Measurements from ENCODE around the gene NUBP2.
A peak's percentile ranks its signal among the peaks of the same experiment; 100 is the strongest.

NUBP2 gene

GRCh38 chr16:1800701-1801100, 17.9 kb downstream of the NUBP2 start:
- no peak for TF ChIP-seq CTCF (IDR thresholded peaks at IDR 0.05; ENCODE audit: insufficient read depth, missing control alignments)
- FAIRE-seq = no peak
- DNase-seq (ENCODE audit: insufficient read length, low spot score) = no peak

GRCh38 chr16:1807626-1808025, 24.9 kb downstream of the NUBP2 start:
- no peak for TF ChIP-seq CTCF (IDR thresholded peaks at IDR 0.05; ENCODE audit: insufficient read depth, missing control alignments)
- FAIRE-seq (no peak), DNase-seq (ENCODE audit: insufficient read length, low spot score) (no peak)

GRCh38 chr16:1808691-1809090, 25.9 kb downstream of the NUBP2 start:
- DNase-seq (ENCODE audit: insufficient read length, low spot score) (no peak), FAIRE-seq (no peak)
- TF ChIP-seq CTCF (IDR thresholded peaks at IDR 0.05; ENCODE audit: insufficient read depth, missing control alignments) = no peak

- FAIRE-seq (no peak), DNase-seq (ENCODE audit: insufficient read length, low spot score) (no peak)
- TF ChIP-seq CTCF (IDR thresholded peaks at IDR 0.05; ENCODE audit: insufficient read depth, missing control alignments) = no peak
Observed at GRCh38 chr16:1809281-1809801, 26.6 kb downstream of the NUBP2 start.

GRCh38 chr16:1810106-1810505, 27.3 kb downstream of the NUBP2 start:
- DNase-seq (ENCODE audit: insufficient read length, low spot score) (no peak), FAIRE-seq (no peak)
- no peak for TF ChIP-seq CTCF (IDR thresholded peaks at IDR 0.05; ENCODE audit: insufficient read depth, missing control alignments)

- no peak for DNase-seq (ENCODE audit: insufficient read length, low spot score)
- no peak for TF ChIP-seq CTCF (IDR thresholded peaks at IDR 0.05; ENCODE audit: insufficient read depth, missing control alignments)
- FAIRE-seq = no peak
Observed at GRCh38 chr16:1810536-1810935, 27.8 kb downstream of the NUBP2 start.

GRCh38 chr16:1812732-1813163, 30.0 kb downstream of the NUBP2 start:
- TF ChIP-seq CTCF (IDR thresholded peaks at IDR 0.05; ENCODE audit: insufficient read depth, missing control alignments) = peak; percentile 44
- FAIRE-seq = no peak
- DNase-seq (ENCODE audit: insufficient read length, low spot score) = peak; percentile 56

Measured in D721Med (cell line).